ENCODE results near the gene NADSYN1. TPM values are rescaled to one million over a fixed set of nuclear protein-coding genes. Genes with fewer than 3 reads are reported as not detected.

The NADSYN1 gene
- total and polyA plus RNA-seq, 4 donors = 62.8 to 79.3 (median 65.0) TPM

GRCh38 chr11:71407356-71407755 is 45.6 kb upstream of the NADSYN1 start:
- ATAC-seq (ENCODE audit: insufficient read depth, low FRiP score) = no peak
- WGBS, 2 donors = 89 to 91% methylated on average over 15 of the region's 15 CpGs
- no peak for DNase-seq

GRCh38 chr11:71408826-71409225 is 44.2 kb upstream of the NADSYN1 start:
- Histone ChIP-seq H3K36me3 (ENCODE audit: control insufficient read depth in 4 of 4, insufficient read depth in 4 of 4, low read length in 4 of 4) (no peaks in the 10 kb centered on the region), H3K4me3 (no peak overlapping the region), H3K9me3 (ENCODE audit: control insufficient read depth in 4 of 4, insufficient read depth in 3 of 4, low read length in 3 of 4) (peaks cover 0 to 4% (median 0%) of the 10 kb centered on the region in 4 donors), H3K27ac (ENCODE audit: low read depth in 1 of 2, low read length in 1 of 2) (no peak overlapping the region), H3K4me1 (ENCODE audit: control insufficient read depth in 5 of 5, insufficient read depth in 5 of 5, low read length in 5 of 5) (no peaks in the 10 kb centered on the region), H3K9ac (ENCODE audit: insufficient read depth in 1 of 2, low read length in 2 of 2) (no peak overlapping the region), H3K27me3 (ENCODE audit: control insufficient read depth in 3 of 3, insufficient read depth in 3 of 3, low read length in 2 of 3) (no peaks in the 10 kb centered on the region)
- no peak for DNase-seq
- no peak for TF ChIP-seq CTCF (IDR thresholded peaks at IDR 0.05; ENCODE audit: control extremely low read depth, extremely low read depth)
- WGBS, 2 donors = 78 to 86% methylated on average over 7 of the region's 7 CpGs
- ATAC-seq (ENCODE audit: insufficient read depth, low FRiP score) = no peak

More at GRCh38 chr11:71407356-71407755, 45.6 kb upstream of the NADSYN1 start:
- Histone ChIP-seq H3K4me1 (ENCODE audit: control insufficient read depth in 5 of 5, insufficient read depth in 5 of 5, low read length in 5 of 5) (no peaks in the 10 kb centered on the region), H3K36me3 (ENCODE audit: control insufficient read depth in 4 of 4, insufficient read depth in 4 of 4, low read length in 4 of 4) (no peaks in the 10 kb centered on the region), H3K27ac (ENCODE audit: low read depth in 1 of 2, low read length in 1 of 2) (no peak overlapping the region), H3K9me3 (ENCODE audit: control insufficient read depth in 4 of 4, insufficient read depth in 3 of 4, low read length in 3 of 4) (peaks cover 0 to 9% (median 0%) of the 10 kb centered on the region in 4 donors), H3K4me3 (no peak overlapping the region), H3K9ac (ENCODE audit: insufficient read depth in 1 of 2, low read length in 2 of 2) (no peak overlapping the region), H3K27me3 (ENCODE audit: control insufficient read depth in 3 of 3, insufficient read depth in 3 of 3, low read length in 2 of 3) (no peaks in the 10 kb centered on the region)
- no peak for TF ChIP-seq CTCF (IDR thresholded peaks at IDR 0.05; ENCODE audit: control extremely low read depth, extremely low read depth)

- DNase-seq (peak in 2 of 3 donors; percentile 18 to 20), ATAC-seq (ENCODE audit: insufficient read depth, low FRiP score) (no peak)
- 79 to 90% methylated on average over 7 of the region's 7 CpGs for WGBS, 2 donors
- Histone ChIP-seq H3K36me3 (ENCODE audit: control insufficient read depth in 4 of 4, insufficient read depth in 4 of 4, low read length in 4 of 4) (no peaks in the 10 kb centered on the region), H3K9me3 (ENCODE audit: control insufficient read depth in 4 of 4, insufficient read depth in 3 of 4, low read length in 3 of 4) (peaks cover 0 to 4% (median 0%) of the 10 kb centered on the region in 4 donors), H3K4me3 (no peak overlapping the region), H3K4me1 (ENCODE audit: control insufficient read depth in 5 of 5, insufficient read depth in 5 of 5, low read length in 5 of 5) (no peaks in the 10 kb centered on the region), H3K27ac (ENCODE audit: low read depth in 1 of 2, low read length in 1 of 2) (no peak overlapping the region), H3K27me3 (ENCODE audit: control insufficient read depth in 3 of 3, insufficient read depth in 3 of 3, low read length in 2 of 3) (no peaks in the 10 kb centered on the region), H3K9ac (ENCODE audit: insufficient read depth in 1 of 2, low read length in 2 of 2) (no peak overlapping the region)
- TF ChIP-seq CTCF (IDR thresholded peaks at IDR 0.05; ENCODE audit: control extremely low read depth, extremely low read depth) = no peak
Measured at GRCh38 chr11:71410363-71410966, 42.5 kb upstream of the NADSYN1 start.

- no peaks in the 10 kb centered on the region for H3K27me3 ChIP-seq (ENCODE audit: control insufficient read depth in 3 of 3, insufficient read depth in 3 of 3, low read length in 2 of 3)
- no peak for DNase-seq
- no peak for TF ChIP-seq CTCF (IDR thresholded peaks at IDR 0.05; ENCODE audit: control extremely low read depth, extremely low read depth)
- H3K9me3 ChIP-seq (ENCODE audit: control insufficient read depth in 4 of 4, insufficient read depth in 3 of 4, low read length in 3 of 4) = no peaks in the 10 kb centered on the region
- H3K36me3 ChIP-seq (ENCODE audit: control insufficient read depth in 4 of 4, insufficient read depth in 4 of 4, low read length in 4 of 4) = no peaks in the 10 kb centered on the region
- no peak for ATAC-seq (ENCODE audit: insufficient read depth, low FRiP score)
- H3K9ac ChIP-seq (ENCODE audit: insufficient read depth in 1 of 2, low read length in 2 of 2) = no peak overlapping the region
- H3K27ac ChIP-seq (ENCODE audit: low read depth in 1 of 2, low read length in 1 of 2) = no peak overlapping the region
- H3K4me3 ChIP-seq = no peak overlapping the region
- H3K4me1 ChIP-seq (ENCODE audit: control insufficient read depth in 5 of 5, insufficient read depth in 5 of 5, low read length in 5 of 5) = no peaks in the 10 kb centered on the region
Measured at GRCh38 chr11:71414645-71415044, 38.4 kb upstream of the NADSYN1 start.

Measured in lung (tissue), 12 donors.